Smooth muscle cell of trachea (primary cell): Measurements from ENCODE around the gene MROH2B. TPM values are rescaled to one million over a fixed set of nuclear protein-coding genes. Genes with fewer than 3 reads are reported as not detected.

Experiments
- total RNA-seq: library from RNA; depleted of rRNA; stranded (reverse); fragments of >200 nt; gene quantifications from 2 replicates; pipeline ENCODE4 v1.2.1, GENCODE V29; 2014

The MROH2B gene
- total RNA-seq: not detected in 2 replicates

DNA sequence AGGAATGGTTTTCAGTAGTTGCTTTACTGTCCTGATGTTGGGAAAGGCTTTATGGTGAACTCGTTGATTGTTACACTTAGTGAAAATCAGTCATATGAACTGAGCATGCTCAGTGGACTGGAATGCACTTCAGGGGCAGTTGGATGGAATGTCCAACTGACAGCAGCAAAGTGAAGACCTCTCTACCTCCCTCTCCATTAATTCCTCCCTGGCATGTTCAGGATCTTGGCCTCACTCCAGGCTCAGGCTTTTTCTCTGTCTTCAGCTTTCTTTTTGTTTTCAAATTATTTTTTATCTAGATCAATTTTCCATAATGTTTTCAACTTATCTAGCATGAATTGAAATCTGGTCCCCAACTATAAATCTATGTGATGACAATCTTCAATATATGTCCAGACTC is at the start of gene MROH2B:
Gene MROH2B (minus strand): TSS at position 101 of the 400 bp plus-strand sequence. CDS start 490 bp downstream, outside the sequence.

Other genes with a start within 250 kb of the MROH2B start
- 393 and 958 TPM in 2 replicates for gene RPL37, start 236.1 kb downstream of the MROH2B start, total RNA-seq
- gene CARD6, start 230.0 kb downstream of the MROH2B start, total RNA-seq: 18.7 and 24.0 TPM in 2 replicates
- 0.15 and 0.83 TPM in 2 replicates for gene C7, start 161.8 kb downstream of the MROH2B start, total RNA-seq
- gene C6, start 142.2 kb upstream of the MROH2B start, total RNA-seq: not detected in 2 replicates